Hepatic stellate cell (primary cell): Measurements from ENCODE around the gene TMIGD2.
A peak's percentile ranks its signal among the peaks of the same experiment; 100 is the strongest.
"Not testable (repeated sequence)": the region's sequence is repeated elsewhere in the genome, so short reads cannot be mapped to it uniquely, and the experiment has no call there.

ENCODE experiments used
- DNase-seq: peaks from one replicate; pipeline ENCODE4 v3.0.0; 2011; ENCODE audit warnings: low spot score

Gene TMIGD2

GRCh38 chr19:4295972-4296771 is 6.0 kb downstream of the TMIGD2 start:
- DNase-seq = no peak

- DNase-seq = no peak
Measured at GRCh38 chr19:4294389-4294788, 7.8 kb downstream of the TMIGD2 start.

GRCh38 chr19:4292515-4292914 is 9.7 kb downstream of the TMIGD2 start:
- DNase-seq = no peak

- no peak for DNase-seq
Measured at GRCh38 chr19:4291184-4291732, 10.9 kb downstream of the TMIGD2 start.

GRCh38 chr19:4288091-4288777 is 14.0 kb downstream of the TMIGD2 start:
- DNase-seq = no peak

GRCh38 chr19:4286141-4286540 is 16.0 kb downstream of the TMIGD2 start:
- not testable (repeated sequence) for DNase-seq

- no peak for DNase-seq
Measured at GRCh38 chr19:4284974-4285373, 17.2 kb downstream of the TMIGD2 start.

- DNase-seq = no peak
Measured at GRCh38 chr19:4284176-4284958, 17.8 kb downstream of the TMIGD2 start.

GRCh38 chr19:4279530-4280422 is 22.4 kb downstream of the TMIGD2 start:
- DNase-seq = no peak

GRCh38 chr19:4279267-4279529 is 23.0 kb downstream of the TMIGD2 start:
- no peak for DNase-seq

GRCh38 chr19:4278419-4279266 is 23.5 kb downstream of the TMIGD2 start, which contains the start of gene SHD:
Gene SHD (plus strand): TSS chr19:4279266. CDS start chr19:4280064, 798 bp downstream.
- DNase-seq = no peak

GRCh38 chr19:4278010-4278409 is 24.2 kb downstream of the TMIGD2 start:
- DNase-seq = no peak

- DNase-seq = no peak
Measured at GRCh38 chr19:4277191-4277696, 24.9 kb downstream of the TMIGD2 start.

GRCh38 chr19:4274321-4274686 is 27.9 kb downstream of the TMIGD2 start:
- DNase-seq = not testable (repeated sequence)

- no peak for DNase-seq
Measured at GRCh38 chr19:4272894-4273293, 29.3 kb downstream of the TMIGD2 start.

GRCh38 chr19:4268816-4269430 is 33.3 kb downstream of the TMIGD2 start:
- no peak for DNase-seq

- no peak for DNase-seq
Measured at GRCh38 chr19:4267901-4268815, 34.0 kb downstream of the TMIGD2 start.

GRCh38 chr19:4267101-4267900 is 34.9 kb downstream of the TMIGD2 start:
- peak; percentile 62 for DNase-seq
